GM19023 (cell line): ENCODE results near the gene OPA3.

Source experiments
- ATAC-seq: cut with Tn5 transposase; IDR thresholded peaks from one replicate; pipeline ENCODE4 v1.9.1; 2021; ENCODE audit warnings: mild to moderate bottlenecking, moderate library complexity; ENCODE audit not compliant: unreplicated experiment

OPA3 gene

GRCh38 chr19:45568732-45569131 is 15.9 kb downstream of the OPA3 start:
- ATAC-seq, result no peak

GRCh38 chr19:45567609-45568008 is 17.0 kb downstream of the OPA3 start:
- ATAC-seq, result no peak

GRCh38 chr19:45564131-45564780 is 20.3 kb downstream of the OPA3 start:
- no peak for ATAC-seq

- no peak for ATAC-seq
These were observed 23.9 kb downstream of the OPA3 start for GRCh38 chr19:45560686-45561085.

- ATAC-seq, result no peak
These were observed 24.6 kb downstream of the OPA3 start for GRCh38 chr19:45560038-45560437.

GRCh38 chr19:45558399-45558878 is 26.2 kb downstream of the OPA3 start:
- ATAC-seq, result no peak

- ATAC-seq, result no peak
These were observed 27.8 kb downstream of the OPA3 start for GRCh38 chr19:45556835-45557234.

GRCh38 chr19:45554481-45554880 is 30.1 kb downstream of the OPA3 start:
- ATAC-seq, result no peak

GRCh38 chr19:45553464-45553863 is 31.1 kb downstream of the OPA3 start:
- ATAC-seq, result no peak

- no peak for ATAC-seq
These were observed 36.5 kb downstream of the OPA3 start for GRCh38 chr19:45547965-45548609.

- ATAC-seq, result no peak
These were observed 37.3 kb downstream of the OPA3 start for GRCh38 chr19:45547211-45547770.

GRCh38 chr19:45542234-45542668 is 42.4 kb downstream of the OPA3 start:
- no peak for ATAC-seq

GRCh38 chr19:45539459-45539858 is 45.1 kb downstream of the OPA3 start:
- no peak for ATAC-seq

- ATAC-seq, result no peak
These were observed 53.3 kb downstream of the OPA3 start for GRCh38 chr19:45531349-45531748.

GRCh38 chr19:45529420-45529785 is 55.2 kb downstream of the OPA3 start:
- ATAC-seq, result no peak

GRCh38 chr19:45528744-45529419 is 55.7 kb downstream of the OPA3 start:
- ATAC-seq, result no peak

GRCh38 chr19:45528149-45528743 is 56.4 kb downstream of the OPA3 start:
- no peak for ATAC-seq

GRCh38 chr19:45527731-45528130 is 56.9 kb downstream of the OPA3 start:
- no peak for ATAC-seq

- ATAC-seq, result no peak
These were observed 57.6 kb downstream of the OPA3 start for GRCh38 chr19:45526971-45527370.

- no peak for ATAC-seq
These were observed 58.5 kb downstream of the OPA3 start for GRCh38 chr19:45526143-45526542.

GRCh38 chr19:45524575-45525129 is 60.0 kb downstream of the OPA3 start:
- ATAC-seq, result no peak
